ENCODE results near the gene ZDHHC14. TPM values are rescaled to one million over a fixed set of nuclear protein-coding genes. Genes with fewer than 3 reads are reported as not detected.
A peak's percentile ranks its signal among the peaks of the same experiment; 100 is the strongest.

Gene ZDHHC14
- total RNA-seq, 4 donors from 2014 or later, result 7.1 to 11.4 (median 9.8) TPM

DNA sequence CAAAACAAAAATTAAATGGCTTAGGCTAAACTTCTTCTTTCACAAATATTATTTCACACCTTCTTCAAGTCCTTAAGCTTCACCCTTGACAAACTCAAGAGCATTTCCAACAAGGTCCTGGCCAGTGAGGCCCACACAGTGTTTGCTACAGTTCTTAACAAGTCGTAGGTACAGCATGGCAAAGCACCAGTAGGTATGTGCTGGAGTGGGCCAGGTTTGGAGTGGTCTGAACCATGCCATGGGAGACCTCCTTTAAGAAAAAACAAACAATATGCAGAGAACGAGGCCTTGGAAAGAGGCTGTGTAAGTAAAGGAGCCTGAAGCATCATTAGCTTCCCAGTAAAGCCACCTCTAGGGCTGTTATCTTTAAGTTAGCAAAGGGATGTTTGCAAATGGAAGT is 287.7 kb downstream of the ZDHHC14 start:
- Histone ChIP-seq H3K36me3 (peaks cover 0 to 12% (median 6%) of the 10 kb centered on the region in 4 donors), H3K27ac (replicated peaks in 1 of 4) (peak overlapping the region; percentile 61 to 82 (median 70)), H3K4me3 (no peak overlapping the region), H3K27me3 (no peaks in the 10 kb centered on the region), H3K9me3 (no peaks in the 10 kb centered on the region), H3K4me1 (peaks cover 14 to 37% (median 27%) of the 10 kb centered on the region in 4 donors)
- TF ChIP-seq CTCF (IDR thresholded peaks at IDR 0.05) (no peak), POLR2AphosphoS5 (IDR thresholded peaks at IDR 0.05) (no peak), POLR2A (IDR thresholded peaks at IDR 0.05; ENCODE audit: low read depth) (no peak), EP300 (IDR thresholded peaks at IDR 0.05) (no peak)
- no peak for DNase-seq (ENCODE audit: extremely low spot score)
- intact Hi-C loops (cut with DNase I), result loop anchor here (5.0 to 10.0 kb wide), 2 partner anchors 284 to 346 kb away; partner anchors contain the start of genes TMEM242 and ZDHHC14
- 94% methylated on average over 2 of the region's 2 CpGs for WGBS

- intact Hi-C loops (cut with DNase I), result loop anchor here (5.0 to 10.0 kb wide), 2 partner anchors 285 to 347 kb away; partner anchors contain the start of genes TMEM242 and ZDHHC14
- no peak for DNase-seq (ENCODE audit: extremely low spot score)
- no peaks in the 10 kb centered on the region for H3K27me3 ChIP-seq
- H3K4me1 ChIP-seq, result peaks cover 14 to 37% (median 27%) of the 10 kb centered on the region in 4 donors
- H3K4me3 ChIP-seq, result peak overlapping the region in 1 of 4 donors; percentile 16
- peak overlapping the region; percentile 61 to 82 (median 70) for H3K27ac ChIP-seq (replicated peaks in 1 of 4)
- TF ChIP-seq POLR2A (IDR thresholded peaks at IDR 0.05; ENCODE audit: low read depth) (no peak), POLR2AphosphoS5 (IDR thresholded peaks at IDR 0.05) (no peak), EP300 (IDR thresholded peaks at IDR 0.05) (no peak), CTCF (IDR thresholded peaks at IDR 0.05) (no peak)
- H3K9me3 ChIP-seq, result no peaks in the 10 kb centered on the region
- WGBS, result 55% methylated on average over 3 of the region's 3 CpGs
- peaks cover 0 to 12% (median 6%) of the 10 kb centered on the region in 4 donors for H3K36me3 ChIP-seq
Observed at GRCh38 chr6:157669323-157669722, 288.3 kb downstream of the ZDHHC14 start.

GRCh38 chr6:157669747-157670216 is 288.8 kb downstream of the ZDHHC14 start:
- Histone ChIP-seq H3K27ac (replicated peaks in 1 of 4) (peak overlapping the region; percentile 61 to 82 (median 70)), H3K4me1 (peaks cover 14 to 37% (median 27%) of the 10 kb centered on the region in 4 donors), H3K4me3 (peak overlapping the region; percentile 15 to 33 (median 19)), H3K27me3 (no peaks in the 10 kb centered on the region), H3K9me3 (no peaks in the 10 kb centered on the region), H3K36me3 (peaks cover 0 to 10% (median 6%) of the 10 kb centered on the region in 4 donors)
- 25% methylated on average over 4 of the region's 14 CpGs for WGBS
- intact Hi-C loops (cut with DNase I), result loop anchor here (5.0 to 10.0 kb wide), 2 partner anchors 285 to 347 kb away; partner anchors contain the start of genes TMEM242 and ZDHHC14
- no peak for TF ChIP-seq POLR2A (IDR thresholded peaks at IDR 0.05; ENCODE audit: low read depth)
- TF ChIP-seq POLR2AphosphoS5 (IDR thresholded peaks at IDR 0.05), result peak; percentile 46 to 69
- TF ChIP-seq CTCF (IDR thresholded peaks at IDR 0.05), result peak in 2 of 3 experiments; percentile 16 to 37
- no peak for TF ChIP-seq EP300 (IDR thresholded peaks at IDR 0.05)
- DNase-seq (ENCODE audit: extremely low spot score), result peak; percentile 95

- Histone ChIP-seq H3K4me1 (peaks cover 14 to 38% (median 29%) of the 10 kb centered on the region in 4 donors), H3K27ac (replicated peaks in 1 of 4) (peak overlapping the region; percentile 61 to 82 (median 70)), H3K27me3 (no peaks in the 10 kb centered on the region), H3K36me3 (peaks cover 0 to 8% (median 6%) of the 10 kb centered on the region in 4 donors), H3K9me3 (no peaks in the 10 kb centered on the region), H3K4me3 (no peak overlapping the region)
- no peak for TF ChIP-seq CTCF (IDR thresholded peaks at IDR 0.05)
- TF ChIP-seq EP300 (IDR thresholded peaks at IDR 0.05), result no peak
- TF ChIP-seq POLR2AphosphoS5 (IDR thresholded peaks at IDR 0.05), result no peak
- TF ChIP-seq POLR2A (IDR thresholded peaks at IDR 0.05; ENCODE audit: low read depth), result no peak
- intact Hi-C loops (cut with DNase I), result no loop called here
- WGBS, result 79% methylated on average over 9 of the region's 9 CpGs
- DNase-seq (ENCODE audit: extremely low spot score), result no peak
Observed at GRCh38 chr6:157670466-157671186, 289.6 kb downstream of the ZDHHC14 start.
